Dermis microvascular lymphatic vessel endothelial cell (primary cell): ENCODE measurements around the gene VWA7. TPM values are rescaled to one million over a fixed set of nuclear protein-coding genes. Genes with fewer than 3 reads are reported as not detected.

Source experiments
- DNase-seq, 2 donors: peaks; one replicate each; pipeline versions ENCODE4 v3.0.0 to v3.0.0-alpha.2; 2010; ENCODE audit warnings: low read depth in 2 of 2
- total RNA-seq: library from RNA; depleted of rRNA; stranded (reverse); fragments of >200 nt; gene quantifications from 2 replicates; pipeline ENCODE4 v1.2.1, GENCODE V29; 2014

Gene VWA7
- total RNA-seq, 1 donor from 2014 or later = under 0.01 TPM

- DNase-seq = no peak
Measured at GRCh38 chr6:31758281-31758680, 18.8 kb downstream of the VWA7 start.

GRCh38 chr6:31752739-31753319, 24.3 kb downstream of the VWA7 start:
- peak in 1 of 2 donors; percentile 24 for DNase-seq

DNA sequence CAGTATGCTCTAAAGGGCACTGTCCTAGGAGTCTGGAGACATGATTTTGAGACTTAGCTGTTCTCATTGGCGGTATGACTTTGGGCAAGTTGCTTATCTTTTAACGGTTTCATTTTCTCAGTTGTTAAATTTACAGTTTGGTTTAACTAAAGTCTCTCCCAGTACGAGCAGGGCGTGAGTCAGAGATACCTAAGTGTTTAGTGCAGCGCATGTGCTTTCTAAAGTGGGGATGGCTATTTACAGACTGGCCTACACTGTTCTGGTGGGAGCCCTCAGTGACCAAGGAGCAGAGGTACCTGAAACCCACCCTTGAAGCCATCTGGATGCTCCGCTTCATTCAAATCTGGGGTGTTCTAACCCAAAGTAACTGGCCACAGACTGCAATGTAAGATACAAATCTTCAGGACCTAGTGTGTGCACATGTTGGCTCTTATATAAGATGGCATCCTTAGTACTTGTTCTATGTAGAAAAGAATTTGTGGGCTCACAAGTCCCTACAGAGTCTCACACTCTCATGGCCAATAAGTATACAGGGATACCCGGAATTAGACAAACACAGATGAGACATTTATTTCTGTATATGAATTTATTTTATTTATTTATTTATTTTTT, 26.6 kb downstream of the VWA7 start:
- DNase-seq = no peak

- DNase-seq = no peak
Measured at GRCh38 chr6:31749301-31750036, 27.7 kb downstream of the VWA7 start.

DNA sequence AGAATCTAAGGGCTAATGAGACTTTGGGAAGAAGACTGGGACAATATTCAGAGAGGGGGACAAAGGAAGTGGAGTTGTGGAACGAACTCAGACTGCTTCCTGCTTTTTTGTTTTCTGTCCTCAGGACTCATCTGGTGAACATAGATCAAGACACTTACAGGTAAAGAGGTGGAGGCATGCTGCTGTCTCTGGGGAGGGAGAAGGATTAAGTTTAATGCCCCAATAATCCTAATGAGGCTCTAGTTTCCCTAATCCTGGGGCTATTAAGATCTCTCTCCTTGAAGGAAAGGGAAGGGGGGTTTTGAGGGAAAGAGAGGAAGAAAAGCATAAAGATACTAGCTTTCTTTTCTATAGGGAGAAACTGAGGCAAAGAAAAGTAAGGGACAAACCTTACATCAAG, 32.7 kb downstream of the VWA7 start:
- DNase-seq = no peak

- DNase-seq = no peak
Measured at GRCh38 chr6:31742894-31743293, 34.2 kb downstream of the VWA7 start.

DNA sequence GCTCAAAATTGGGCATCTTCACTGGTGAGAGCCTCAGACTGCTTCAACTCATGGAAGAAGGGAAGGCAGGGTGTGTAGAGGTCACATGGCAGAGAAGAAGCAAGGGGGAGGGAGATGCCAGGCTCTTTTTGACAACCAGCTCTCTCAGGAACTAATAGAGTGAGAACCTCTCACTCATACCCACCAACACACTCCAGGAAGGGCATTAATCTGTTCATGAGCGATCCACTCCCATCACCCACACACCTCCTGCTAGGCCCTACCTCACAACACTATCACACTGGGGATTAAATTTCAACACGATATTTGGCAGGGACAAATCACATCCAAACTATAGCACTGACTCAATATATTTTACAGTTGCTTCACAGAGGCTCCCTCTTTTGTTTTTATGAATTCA, 35.3 kb downstream of the VWA7 start:
- no peak for DNase-seq

DNA sequence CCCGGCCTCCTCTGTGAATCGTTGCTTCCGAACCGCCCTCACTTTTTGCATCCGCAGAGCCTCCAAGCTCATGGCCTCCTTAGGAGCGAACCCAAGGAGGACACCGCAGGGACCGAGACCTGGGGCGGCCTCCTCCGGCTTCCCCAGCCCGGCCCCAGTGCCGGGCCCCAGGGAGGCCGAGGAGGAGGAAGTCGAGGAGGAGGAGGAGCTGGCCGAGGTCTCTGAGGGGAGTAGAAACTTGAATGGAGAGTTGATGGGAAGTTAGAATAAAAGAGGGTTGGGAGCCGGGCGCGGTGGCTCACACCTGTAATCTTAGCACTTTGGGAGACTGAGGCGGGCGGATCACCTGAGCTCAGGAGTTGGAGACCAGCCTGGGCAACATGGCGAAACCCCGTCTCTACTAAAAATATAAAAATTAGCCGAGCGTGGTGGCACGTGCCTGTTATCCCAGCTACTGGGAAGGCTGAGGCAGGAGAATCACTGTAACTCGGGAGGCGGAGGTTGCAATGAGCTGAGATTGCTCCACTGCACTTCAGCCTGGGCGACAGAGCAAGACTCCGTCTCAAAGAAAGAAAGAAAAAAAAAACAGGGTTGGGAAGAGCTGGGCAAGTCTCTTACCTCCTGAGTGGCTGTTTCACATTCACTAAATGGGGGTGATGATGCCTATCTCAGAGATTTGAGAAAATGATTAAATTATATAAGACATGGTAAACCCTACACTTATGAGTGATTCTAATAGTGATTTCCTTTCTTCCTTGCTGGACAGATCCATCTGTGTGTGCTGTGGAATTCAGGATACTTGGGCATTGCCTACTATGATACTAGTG, 36.5 kb downstream of the VWA7 start:
- DNase-seq = no peak

DNA sequence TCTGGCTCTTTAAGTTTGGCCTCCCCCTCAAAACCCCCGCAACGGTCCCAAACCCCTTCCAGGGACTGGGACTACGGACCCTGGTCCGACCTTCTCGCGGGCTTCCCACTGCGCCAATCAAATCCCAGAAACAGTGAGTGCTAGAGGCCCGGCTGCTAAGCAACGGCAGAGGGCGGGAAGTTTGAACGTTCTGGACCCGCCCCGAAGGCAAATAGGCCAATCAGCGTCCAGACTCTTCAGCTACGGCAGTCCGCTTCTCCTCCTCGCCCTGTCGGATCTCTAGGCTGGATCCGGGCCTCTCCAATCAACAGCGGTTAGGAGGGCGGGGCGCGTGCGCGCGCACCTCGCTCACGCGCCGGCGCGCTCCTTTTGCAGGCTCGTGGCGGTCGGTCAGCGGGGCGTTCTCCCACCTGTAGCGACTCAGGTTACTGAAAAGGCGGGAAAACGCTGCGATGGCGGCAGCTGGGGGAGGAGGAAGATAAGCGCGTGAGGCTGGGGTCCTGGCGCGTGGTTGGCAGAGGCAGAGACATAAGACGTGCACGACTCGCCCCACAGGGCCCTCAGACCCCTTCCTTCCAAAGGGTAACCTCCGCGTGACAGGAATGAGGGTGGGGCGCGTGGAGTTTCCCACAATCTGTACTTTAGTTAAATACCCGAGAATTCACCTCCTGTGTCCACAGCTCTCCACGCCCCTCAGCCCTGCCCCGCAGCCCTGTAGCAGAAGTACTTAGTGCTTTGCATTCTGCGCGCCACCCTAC, 37.3 kb downstream of the VWA7 start, which contains the start of gene MSH5:
Gene MSH5, plus strand, starts transcription at position 367 of the 758 bp plus-strand sequence. CDS start 462 bp downstream, outside the sequence.
- peak; percentile 98 to 99 for DNase-seq

GRCh38 chr6:31737991-31738979, 38.8 kb downstream of the VWA7 start:
- DNase-seq = peak in 1 of 2 donors; percentile 91

GRCh38 chr6:31737315-31737990, 39.7 kb downstream of the VWA7 start:
- peak; percentile 61 to 69 for DNase-seq

GRCh38 chr6:31736768-31737314, 40.3 kb downstream of the VWA7 start:
- DNase-seq = no peak

DNA sequence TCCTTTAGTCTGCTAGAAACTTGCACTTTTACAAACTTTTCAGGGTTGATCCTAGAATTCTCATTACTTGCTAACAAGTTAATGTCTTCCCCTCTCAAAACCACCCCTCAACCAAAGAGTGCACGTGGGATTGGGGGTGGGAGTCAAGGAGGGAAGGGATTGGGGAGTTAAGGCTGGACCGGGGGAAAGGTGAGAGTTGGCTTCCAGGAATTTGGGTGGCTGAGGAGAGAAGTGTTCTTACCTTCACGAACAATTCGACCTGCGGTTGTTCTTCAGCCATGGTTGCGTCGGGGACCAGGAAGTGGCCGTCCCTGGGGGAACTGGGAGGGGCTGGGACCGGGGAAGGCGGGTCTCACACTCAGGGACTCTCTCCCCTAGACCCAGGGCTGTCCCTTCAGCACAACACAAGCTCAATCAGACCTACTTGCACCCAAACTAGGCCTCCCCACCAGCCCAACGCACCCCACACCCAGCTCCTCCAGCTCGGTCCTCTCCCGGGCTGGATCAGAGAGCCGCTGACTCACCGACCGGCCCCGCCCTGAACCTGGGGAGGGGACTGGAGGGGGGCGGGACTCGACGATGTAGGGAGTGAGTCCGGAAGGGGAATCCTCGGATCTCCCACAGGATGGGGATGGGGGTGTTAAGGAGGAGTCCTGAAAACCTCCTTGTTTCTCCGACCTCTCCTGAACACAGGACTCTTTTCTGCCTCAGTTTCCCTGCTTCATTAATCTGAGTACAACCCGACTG, 40.9 kb downstream of the VWA7 start, which contains the start of gene CLIC1:
Gene CLIC1, minus strand, starts transcription at position 510 of the 747 bp plus-strand sequence. Its CDS starts 230 bp downstream, at position 280.
- DNase-seq = peak in 1 of 2 donors; percentile 82

GRCh38 chr6:31734821-31735406, 42.2 kb downstream of the VWA7 start:
- DNase-seq = peak in 1 of 2 donors; percentile 82

- DNase-seq = no peak
Measured at GRCh38 chr6:31734247-31734820, 42.8 kb downstream of the VWA7 start.

DNA sequence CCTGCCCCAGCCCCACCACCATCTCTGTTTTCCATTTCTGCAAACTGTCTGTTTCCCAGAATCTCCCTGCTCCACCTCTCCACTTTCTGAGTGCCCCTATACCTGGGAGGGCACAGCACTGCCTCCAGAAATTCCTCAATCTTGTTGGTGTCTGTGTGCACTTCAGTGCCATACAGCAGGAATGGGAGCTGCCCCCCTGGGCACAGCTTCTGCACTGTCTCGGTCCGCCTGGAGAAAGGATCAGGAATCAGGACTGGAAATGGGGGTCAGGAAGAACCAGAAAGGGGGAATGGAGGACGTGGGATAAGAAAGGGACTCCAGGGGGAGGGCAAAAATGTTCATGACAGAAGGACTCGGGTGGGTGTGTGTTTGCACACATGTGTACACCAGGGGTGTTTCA, 43.4 kb downstream of the VWA7 start:
- DNase-seq = no peak

DNA sequence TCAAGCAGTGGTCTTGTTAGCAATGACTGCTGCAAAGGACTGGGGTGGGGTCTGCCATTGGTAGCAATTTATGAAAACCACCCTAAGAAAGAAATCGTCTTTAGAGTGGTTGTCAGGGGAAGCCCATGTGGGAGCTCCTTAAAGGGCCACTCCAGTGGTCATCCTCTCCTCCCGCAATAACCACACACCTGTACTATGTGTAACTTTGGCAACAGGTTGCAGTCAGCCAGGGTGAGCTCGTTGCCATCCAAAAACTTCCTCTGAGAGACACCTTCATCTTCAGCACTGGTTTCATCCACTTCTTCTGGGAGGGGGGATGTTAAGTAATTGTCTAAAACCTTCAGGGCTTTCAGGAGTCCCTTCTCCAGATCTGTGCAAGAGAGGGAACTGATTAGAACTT, 45.1 kb downstream of the VWA7 start:
- no peak for DNase-seq
